HepG2 (cell line): Measurements from ENCODE around the gene MFSD12. TPM values are rescaled to one million over a fixed set of nuclear protein-coding genes. Genes with fewer than 3 reads are reported as not detected.

Source experiments
- FOXA1 ChIP-seq, 2 experiments: fragments of 450-650 bp in 1 of 2; sonication (generic) in 1 of 2; formaldehyde crosslinking in 1 of 2; IDR thresholded peaks; 2 replicates each; pipeline versions ENCODE4 v1.4.0 to v1.6.1; 2016 to 2020; ENCODE audit warnings: missing genetic modification reagents in 1 of 2
- GABPB1 ChIP-seq: IDR thresholded peaks from 2 replicates; pipeline ENCODE4 v1.6.1; 2016; ENCODE audit warnings: mild to moderate bottlenecking, missing genetic modification reagents, moderate library complexity, missing compliant biosample characterization
- KMT2A ChIP-seq: sonication (generic); formaldehyde crosslinking; IDR thresholded peaks from 2 replicates; pipeline ENCODE4 v1.4.0; 2020; ENCODE audit warnings: missing genetic modification reagents
- MEIS1 ChIP-seq: sonication (generic); formaldehyde crosslinking; IDR thresholded peaks from 2 replicates; pipeline ENCODE4 v1.9.0; 2021; ENCODE audit warnings: mild to moderate bottlenecking, missing genetic modification reagents, moderate library complexity, borderline replicate concordance
- STAG1 ChIP-seq: sonication (generic); formaldehyde crosslinking; IDR thresholded peaks from 2 replicates; pipeline ENCODE4 v1.4.0; 2020; ENCODE audit warnings: missing genetic modification reagents
- TEAD3 ChIP-seq: optimal IDR thresholded peaks from 2 replicates; pipeline ENCODE3; 2016; ENCODE audit warnings: borderline replicate concordance
- ZFYVE20 ChIP-seq: sonication (generic); formaldehyde crosslinking; IDR thresholded peaks from 2 replicates; pipeline ENCODE4 v1.8.0; 2023; ENCODE audit warnings: low read depth, mild to moderate bottlenecking, moderate library complexity, missing genetic modification reagents, borderline replicate concordance
- ZIK1 ChIP-seq: sonication (generic); formaldehyde crosslinking; IDR thresholded peaks from 2 replicates; pipeline ENCODE4 v1.5.0; 2020; ENCODE audit warnings: mild to moderate bottlenecking, low read depth, missing genetic modification reagents, borderline replicate concordance
- ZNF878 ChIP-seq: sonication (generic); formaldehyde crosslinking; IDR thresholded peaks from 2 replicates; pipeline ENCODE4 v1.8.1; 2023; ENCODE audit warnings: mild to moderate bottlenecking, missing genetic modification reagents, moderate library complexity
- polyA plus RNA-seq, 8 experiments: library from polyadenylated mRNA; depleted of rRNA in 3 of 8; stranded (reverse) in 7 of 8; unstranded in 1 of 8; fragments of >200 nt; fragmentation: Illumina TruSeq in 4 of 8; extraction: Trizol in 4 of 8; gene quantifications; 2 replicates each; pipeline versions ENCODE4 v1.2.1 to v1.2.3, GENCODE V29; 2011 to 2016; ENCODE audit warnings: low read depth in 4 of 8, missing spikeins in 1 of 8, mixed read lengths in 1 of 8; ENCODE audit not compliant: insufficient read depth in 1 of 8
- total RNA-seq, 5 experiments: library from RNA; depleted of rRNA; stranded (reverse); fragments of >200 nt; fragmentation: Illumina TruSeq; extraction: Trizol; gene quantifications; 2 replicates each; pipeline ENCODE4 v1.2.3, GENCODE V29; 2016; ENCODE audit warnings: low read depth in 1 of 5
- TF ChIP-seq, protein P1 (sequence below), 2 experiments: sonication (generic) in 1 of 2; formaldehyde crosslinking in 1 of 2; IDR thresholded peaks; 2 replicates each; pipeline versions ENCODE4 v1.4.0 to v1.6.1; 2018 to 2020; ENCODE audit warnings: missing genetic modification reagents in 2 of 2, borderline replicate concordance in 1 of 2, low read depth in 1 of 2, mild to moderate bottlenecking in 1 of 2, missing biosample characterization in 1 of 2
- TF ChIP-seq, protein P2 (sequence below): sonication (generic); formaldehyde crosslinking; IDR thresholded peaks from 2 replicates; pipeline ENCODE4 v1.5.0; 2020; ENCODE audit warnings: mild to moderate bottlenecking, missing genetic modification reagents, moderate library complexity
- TF ChIP-seq, protein P3 (sequence below), 2 experiments: sonication (generic) in 1 of 2; formaldehyde crosslinking in 1 of 2; IDR thresholded peaks; 2 replicates each; pipeline versions ENCODE4 v1.4.0 to v1.6.1; 2016 to 2020; ENCODE audit warnings: borderline replicate concordance in 1 of 2, low read depth in 1 of 2, mild to moderate bottlenecking in 1 of 2, missing genetic modification reagents in 1 of 2
- TF ChIP-seq, protein P4 (sequence below): sonication (generic); formaldehyde crosslinking; IDR thresholded peaks from 2 replicates; pipeline ENCODE4 v1.9.0; 2022; ENCODE audit warnings: missing genetic modification reagents, mild to moderate bottlenecking, borderline replicate concordance
- TF ChIP-seq, protein P5 (sequence below): sonication (generic); formaldehyde crosslinking; IDR thresholded peaks from 2 replicates; pipeline ENCODE4 v1.5.0; 2020; ENCODE audit warnings: mild to moderate bottlenecking, missing genetic modification reagents

MFSD12 gene
- total and polyA plus RNA-seq, 2 of the 13 experiments (the other 11 are each of a cell fraction or from before 2014, with no cell fraction given), result 27.2 to 29.1 TPM

DNA sequence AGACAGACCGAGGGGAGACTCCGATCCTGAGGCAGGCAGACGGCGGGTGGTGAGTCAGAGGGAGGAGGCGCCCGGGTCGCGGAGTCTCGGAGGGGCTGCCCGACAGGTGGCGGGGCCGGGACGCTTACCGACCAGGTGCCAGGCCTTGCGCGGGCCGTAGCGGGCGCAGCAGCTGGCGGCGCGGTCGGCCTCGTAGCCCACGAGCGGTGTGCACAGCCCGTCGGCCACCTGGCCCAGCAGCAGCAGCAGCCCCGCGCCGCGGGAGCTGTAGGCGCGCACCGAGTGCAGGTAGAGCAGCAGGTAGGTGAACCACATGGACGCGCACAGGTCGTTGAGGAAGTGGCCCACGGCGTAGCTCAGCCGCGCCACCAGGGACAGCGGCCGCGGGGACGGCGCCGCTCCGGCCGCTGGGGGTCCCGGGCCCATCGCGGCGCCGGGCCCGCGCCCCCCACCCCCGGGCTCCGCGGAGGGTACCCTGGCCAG is 367 bp downstream of the MFSD12 start (continued):
- TF ChIP-seq, protein P1, sequence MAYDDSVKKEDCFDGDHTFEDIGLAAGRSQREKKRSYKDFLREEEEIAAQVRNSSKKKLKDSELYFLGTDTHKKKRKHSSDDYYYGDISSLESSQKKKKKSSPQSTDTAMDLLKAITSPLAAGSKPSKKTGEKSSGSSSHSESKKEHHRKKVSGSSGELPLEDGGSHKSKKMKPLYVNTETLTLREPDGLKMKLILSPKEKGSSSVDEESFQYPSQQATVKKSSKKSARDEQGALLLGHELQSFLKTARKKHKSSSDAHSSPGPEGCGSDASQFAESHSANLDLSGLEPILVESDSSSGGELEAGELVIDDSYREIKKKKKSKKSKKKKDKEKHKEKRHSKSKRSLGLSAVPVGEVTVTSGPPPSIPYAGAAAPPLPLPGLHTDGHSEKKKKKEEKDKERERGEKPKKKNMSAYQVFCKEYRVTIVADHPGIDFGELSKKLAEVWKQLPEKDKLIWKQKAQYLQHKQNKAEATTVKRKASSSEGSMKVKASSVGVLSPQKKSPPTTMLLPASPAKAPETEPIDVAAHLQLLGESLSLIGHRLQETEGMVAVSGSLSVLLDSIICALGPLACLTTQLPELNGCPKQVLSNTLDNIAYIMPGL (CRISPR knock-in tag; IDR thresholded peaks at IDR 0.05; ENCODE audit: borderline replicate concordance in 1 of 2, low read depth in 1 of 2), result 0 out of 4 replicates have a peak, but pooled peaks have one; percentile 9 to 38
- TF ChIP-seq ZFYVE20 (CRISPR knock-in tag), result no peak
- no peak for TF ChIP-seq FOXA1 (IDR thresholded peaks at IDR 0.05)
- 0 out of 2 replicates have a peak, but pooled peaks have one; percentile 4 for TF ChIP-seq FOXA1 (CRISPR knock-in tag; IDR thresholded peaks at IDR 0.05)
- TF ChIP-seq MEIS1, result 0 out of 2 replicates have a peak, but pooled peaks have one; percentile 18
- no peak for TF ChIP-seq GABPB1
- TF ChIP-seq, protein P2, sequence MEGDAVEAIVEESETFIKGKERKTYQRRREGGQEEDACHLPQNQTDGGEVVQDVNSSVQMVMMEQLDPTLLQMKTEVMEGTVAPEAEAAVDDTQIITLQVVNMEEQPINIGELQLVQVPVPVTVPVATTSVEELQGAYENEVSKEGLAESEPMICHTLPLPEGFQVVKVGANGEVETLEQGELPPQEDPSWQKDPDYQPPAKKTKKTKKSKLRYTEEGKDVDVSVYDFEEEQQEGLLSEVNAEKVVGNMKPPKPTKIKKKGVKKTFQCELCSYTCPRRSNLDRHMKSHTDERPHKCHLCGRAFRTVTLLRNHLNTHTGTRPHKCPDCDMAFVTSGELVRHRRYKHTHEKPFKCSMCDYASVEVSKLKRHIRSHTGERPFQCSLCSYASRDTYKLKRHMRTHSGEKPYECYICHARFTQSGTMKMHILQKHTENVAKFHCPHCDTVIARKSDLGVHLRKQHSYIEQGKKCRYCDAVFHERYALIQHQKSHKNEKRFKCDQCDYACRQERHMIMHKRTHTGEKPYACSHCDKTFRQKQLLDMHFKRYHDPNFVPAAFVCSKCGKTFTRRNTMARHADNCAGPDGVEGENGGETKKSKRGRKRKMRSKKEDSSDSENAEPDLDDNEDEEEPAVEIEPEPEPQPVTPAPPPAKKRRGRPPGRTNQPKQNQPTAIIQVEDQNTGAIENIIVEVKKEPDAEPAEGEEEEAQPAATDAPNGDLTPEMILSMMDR (CRISPR knock-in tag), result peak; percentile 35
- TF ChIP-seq, protein P3, sequence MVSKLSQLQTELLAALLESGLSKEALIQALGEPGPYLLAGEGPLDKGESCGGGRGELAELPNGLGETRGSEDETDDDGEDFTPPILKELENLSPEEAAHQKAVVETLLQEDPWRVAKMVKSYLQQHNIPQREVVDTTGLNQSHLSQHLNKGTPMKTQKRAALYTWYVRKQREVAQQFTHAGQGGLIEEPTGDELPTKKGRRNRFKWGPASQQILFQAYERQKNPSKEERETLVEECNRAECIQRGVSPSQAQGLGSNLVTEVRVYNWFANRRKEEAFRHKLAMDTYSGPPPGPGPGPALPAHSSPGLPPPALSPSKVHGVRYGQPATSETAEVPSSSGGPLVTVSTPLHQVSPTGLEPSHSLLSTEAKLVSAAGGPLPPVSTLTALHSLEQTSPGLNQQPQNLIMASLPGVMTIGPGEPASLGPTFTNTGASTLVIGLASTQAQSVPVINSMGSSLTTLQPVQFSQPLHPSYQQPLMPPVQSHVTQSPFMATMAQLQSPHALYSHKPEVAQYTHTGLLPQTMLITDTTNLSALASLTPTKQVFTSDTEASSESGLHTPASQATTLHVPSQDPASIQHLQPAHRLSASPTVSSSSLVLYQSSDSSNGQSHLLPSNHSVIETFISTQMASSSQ (IDR thresholded peaks at IDR 0.05; ENCODE audit: low read depth), result no peak
- TF ChIP-seq, protein P3 (CRISPR knock-in tag; IDR thresholded peaks at IDR 0.05; ENCODE audit: borderline replicate concordance), result 0 out of 2 replicates have a peak, but pooled peaks have one; percentile 14
- TF ChIP-seq ZIK1 (CRISPR knock-in tag), result no peak
- peak; percentile 31; the same call in 1 of the 2 replicates for TF ChIP-seq STAG1 (CRISPR knock-in tag)
- TF ChIP-seq ZNF878 (CRISPR knock-in tag), result no peak
- TF ChIP-seq, protein P4, sequence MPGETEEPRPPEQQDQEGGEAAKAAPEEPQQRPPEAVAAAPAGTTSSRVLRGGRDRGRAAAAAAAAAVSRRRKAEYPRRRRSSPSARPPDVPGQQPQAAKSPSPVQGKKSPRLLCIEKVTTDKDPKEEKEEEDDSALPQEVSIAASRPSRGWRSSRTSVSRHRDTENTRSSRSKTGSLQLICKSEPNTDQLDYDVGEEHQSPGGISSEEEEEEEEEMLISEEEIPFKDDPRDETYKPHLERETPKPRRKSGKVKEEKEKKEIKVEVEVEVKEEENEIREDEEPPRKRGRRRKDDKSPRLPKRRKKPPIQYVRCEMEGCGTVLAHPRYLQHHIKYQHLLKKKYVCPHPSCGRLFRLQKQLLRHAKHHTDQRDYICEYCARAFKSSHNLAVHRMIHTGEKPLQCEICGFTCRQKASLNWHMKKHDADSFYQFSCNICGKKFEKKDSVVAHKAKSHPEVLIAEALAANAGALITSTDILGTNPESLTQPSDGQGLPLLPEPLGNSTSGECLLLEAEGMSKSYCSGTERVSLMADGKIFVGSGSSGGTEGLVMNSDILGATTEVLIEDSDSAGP (CRISPR knock-in tag), result no peak
- peak; percentile 4 for TF ChIP-seq TEAD3 (CRISPR knock-in tag)
- TF ChIP-seq, protein P5, sequence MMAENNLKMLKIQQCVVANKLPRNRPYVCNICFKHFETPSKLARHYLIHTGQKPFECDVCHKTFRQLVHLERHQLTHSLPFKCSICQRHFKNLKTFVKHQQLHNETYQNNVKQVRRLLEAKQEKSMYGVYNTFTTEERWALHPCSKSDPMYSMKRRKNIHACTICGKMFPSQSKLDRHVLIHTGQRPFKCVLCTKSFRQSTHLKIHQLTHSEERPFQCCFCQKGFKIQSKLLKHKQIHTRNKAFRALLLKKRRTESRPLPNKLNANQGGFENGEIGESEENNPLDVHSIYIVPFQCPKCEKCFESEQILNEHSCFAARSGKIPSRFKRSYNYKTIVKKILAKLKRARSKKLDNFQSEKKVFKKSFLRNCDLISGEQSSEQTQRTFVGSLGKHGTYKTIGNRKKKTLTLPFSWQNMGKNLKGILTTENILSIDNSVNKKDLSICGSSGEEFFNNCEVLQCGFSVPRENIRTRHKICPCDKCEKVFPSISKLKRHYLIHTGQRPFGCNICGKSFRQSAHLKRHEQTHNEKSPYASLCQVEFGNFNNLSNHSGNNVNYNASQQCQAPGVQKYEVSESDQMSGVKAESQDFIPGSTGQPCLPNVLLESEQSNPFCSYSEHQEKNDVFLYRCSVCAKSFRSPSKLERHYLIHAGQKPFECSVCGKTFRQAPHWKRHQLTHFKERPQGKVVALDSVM, result no peak
- TF ChIP-seq KMT2A (CRISPR knock-in tag), result 0 out of 2 replicates have a peak, but pooled peaks have one; percentile 4
